GM12865 (cell line): ENCODE results near the gene HSPG2.

ENCODE experiments used
- DNase-seq: peaks from one replicate; pipeline ENCODE4 v3.0.0; 2010; ENCODE audit warnings: low read depth
- H3K4me3 ChIP-seq: 2 replicates; pipeline ENCODE4 v1.5.1; 2011; ENCODE audit warnings: mild to moderate bottlenecking, low read depth, low read length, control low read depth
- TF ChIP-seq, protein P1 (sequence below): IDR thresholded peaks from 2 replicates; pipeline ENCODE4 v1.5.1; 2011; ENCODE audit warnings: low read length, control low read depth, low read depth, inconsistent platforms; ENCODE audit not compliant: insufficient read depth; ENCODE audit errors: missing control alignments

Gene HSPG2

DNA sequence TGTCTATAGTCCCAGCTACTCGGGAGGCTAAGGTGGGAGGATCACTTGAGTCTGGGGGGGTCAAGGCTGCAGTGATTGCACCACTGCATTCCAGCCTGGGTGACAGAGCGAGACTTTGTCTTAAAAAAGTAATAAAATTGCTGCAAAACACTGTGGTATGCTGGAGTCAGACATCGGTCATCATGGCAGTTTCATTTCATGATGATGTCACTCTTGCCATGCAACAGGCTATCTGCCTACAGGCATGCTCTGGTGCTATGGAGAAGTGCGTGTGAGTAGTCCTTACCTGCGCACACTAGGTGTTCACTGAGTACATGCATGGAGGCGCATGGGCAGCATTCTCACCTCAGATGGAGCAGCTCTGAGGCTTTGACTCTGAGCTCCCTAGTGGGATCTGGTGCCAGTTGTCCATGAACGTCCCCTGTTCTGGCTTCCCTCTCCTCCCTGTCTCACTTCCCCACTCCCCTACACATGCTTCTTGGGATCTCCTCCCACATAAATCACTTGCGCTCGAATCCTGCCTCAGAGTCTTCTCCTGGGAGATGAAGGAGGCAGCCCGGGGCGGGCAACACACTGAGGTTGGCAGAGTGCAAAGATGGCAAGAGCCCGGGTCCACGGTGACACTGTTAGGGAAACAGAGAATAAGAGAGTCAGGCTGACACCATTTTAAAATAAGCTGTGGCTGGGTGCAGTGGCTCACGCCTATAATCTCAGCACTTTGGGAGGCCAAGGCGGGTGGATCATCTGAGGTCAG lies 29.3 kb upstream of the HSPG2 start:
- no peak overlapping the region for H3K4me3 ChIP-seq
- TF ChIP-seq, protein P1, sequence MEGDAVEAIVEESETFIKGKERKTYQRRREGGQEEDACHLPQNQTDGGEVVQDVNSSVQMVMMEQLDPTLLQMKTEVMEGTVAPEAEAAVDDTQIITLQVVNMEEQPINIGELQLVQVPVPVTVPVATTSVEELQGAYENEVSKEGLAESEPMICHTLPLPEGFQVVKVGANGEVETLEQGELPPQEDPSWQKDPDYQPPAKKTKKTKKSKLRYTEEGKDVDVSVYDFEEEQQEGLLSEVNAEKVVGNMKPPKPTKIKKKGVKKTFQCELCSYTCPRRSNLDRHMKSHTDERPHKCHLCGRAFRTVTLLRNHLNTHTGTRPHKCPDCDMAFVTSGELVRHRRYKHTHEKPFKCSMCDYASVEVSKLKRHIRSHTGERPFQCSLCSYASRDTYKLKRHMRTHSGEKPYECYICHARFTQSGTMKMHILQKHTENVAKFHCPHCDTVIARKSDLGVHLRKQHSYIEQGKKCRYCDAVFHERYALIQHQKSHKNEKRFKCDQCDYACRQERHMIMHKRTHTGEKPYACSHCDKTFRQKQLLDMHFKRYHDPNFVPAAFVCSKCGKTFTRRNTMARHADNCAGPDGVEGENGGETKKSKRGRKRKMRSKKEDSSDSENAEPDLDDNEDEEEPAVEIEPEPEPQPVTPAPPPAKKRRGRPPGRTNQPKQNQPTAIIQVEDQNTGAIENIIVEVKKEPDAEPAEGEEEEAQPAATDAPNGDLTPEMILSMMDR = no peak
- DNase-seq = no peak

DNA sequence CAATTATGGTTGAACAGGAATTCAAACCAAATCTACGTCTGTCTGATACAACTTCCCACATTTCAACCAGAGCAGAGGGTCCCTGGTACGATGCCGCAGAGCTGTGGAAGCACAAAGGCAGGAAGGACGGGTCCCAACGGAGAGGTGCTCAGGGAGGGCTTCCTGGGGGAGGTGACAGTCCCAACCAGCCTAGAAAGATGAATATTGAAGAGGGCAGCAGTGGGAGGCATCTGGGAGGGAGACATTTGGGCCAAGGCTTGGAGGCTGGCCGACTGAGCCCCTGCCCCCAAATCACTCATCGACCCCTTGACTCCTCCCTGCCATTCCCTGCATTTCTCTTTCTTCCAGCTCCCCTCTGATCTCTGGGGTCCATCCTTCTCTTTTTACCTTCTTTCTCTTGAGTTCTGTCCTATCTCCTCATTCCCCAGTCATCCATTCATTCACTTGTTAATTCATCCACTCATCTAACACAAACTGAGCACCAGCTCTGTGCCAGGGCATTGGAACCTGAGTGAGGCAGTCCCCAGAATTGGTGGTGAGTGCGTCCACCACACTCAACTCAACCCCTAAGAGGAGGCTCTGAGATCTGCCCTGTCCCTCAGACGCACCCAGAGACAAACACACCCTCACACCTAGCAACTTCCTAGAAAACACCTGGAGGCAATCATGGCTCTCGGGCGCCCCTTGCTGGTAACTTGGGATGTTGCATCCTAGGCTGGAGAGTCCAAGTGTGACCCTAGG lies 26.5 kb upstream of the HSPG2 start:
- no peak overlapping the region for H3K4me3 ChIP-seq
- DNase-seq = peak; percentile 80
- TF ChIP-seq, protein P1 = peak; percentile 94

- DNase-seq = no peak
- H3K4me3 ChIP-seq = no peak overlapping the region
- TF ChIP-seq, protein P1 = no peak
Observed at GRCh38 chr1:21961799-21962198, 24.7 kb upstream of the HSPG2 start.

DNA sequence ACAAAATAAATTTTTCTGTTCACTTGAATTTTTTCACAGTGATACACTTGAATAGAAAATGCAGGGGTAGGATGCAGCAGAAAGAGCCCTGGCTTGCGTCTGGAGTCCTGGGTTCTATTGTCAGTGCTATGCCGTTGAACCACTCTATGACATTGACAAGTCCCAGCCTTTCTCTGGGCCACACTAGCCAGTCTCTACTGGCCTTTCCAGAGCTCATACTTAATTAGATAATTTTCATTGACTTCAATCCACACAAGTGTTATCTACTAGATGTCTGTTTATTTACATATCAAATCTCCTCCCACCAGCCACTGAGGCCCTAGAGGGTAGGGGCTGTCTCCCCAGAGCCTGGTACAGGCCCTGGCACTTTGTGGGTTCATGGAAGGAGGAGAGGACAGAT lies 24.2 kb upstream of the HSPG2 start:
- no peak overlapping the region for H3K4me3 ChIP-seq
- DNase-seq = no peak
- TF ChIP-seq, protein P1 = no peak

- TF ChIP-seq, protein P1 = no peak
- DNase-seq = no peak
- no peak overlapping the region for H3K4me3 ChIP-seq
Observed at GRCh38 chr1:21956720-21957552, 19.8 kb upstream of the HSPG2 start.

GRCh38 chr1:21955501-21956281 lies 18.6 kb upstream of the HSPG2 start:
- peak; percentile 43 for DNase-seq
- TF ChIP-seq, protein P1 = no peak
- no peak overlapping the region for H3K4me3 ChIP-seq
